AG09319 (cell line): ENCODE data around the gene HAO2.

Source experiments
- DNase-seq: peaks from one replicate; pipeline ENCODE4 v3.0.0-alpha.2; 2010; ENCODE audit warnings: low read depth; ENCODE audit errors: extremely low read depth
- TF ChIP-seq, protein P1 (sequence below): IDR thresholded peaks from 2 replicates; pipeline ENCODE4 v1.5.1; 2011; ENCODE audit warnings: low read depth, mild to moderate bottlenecking, inconsistent platforms, low read length, moderate library complexity

HAO2 gene

DNA sequence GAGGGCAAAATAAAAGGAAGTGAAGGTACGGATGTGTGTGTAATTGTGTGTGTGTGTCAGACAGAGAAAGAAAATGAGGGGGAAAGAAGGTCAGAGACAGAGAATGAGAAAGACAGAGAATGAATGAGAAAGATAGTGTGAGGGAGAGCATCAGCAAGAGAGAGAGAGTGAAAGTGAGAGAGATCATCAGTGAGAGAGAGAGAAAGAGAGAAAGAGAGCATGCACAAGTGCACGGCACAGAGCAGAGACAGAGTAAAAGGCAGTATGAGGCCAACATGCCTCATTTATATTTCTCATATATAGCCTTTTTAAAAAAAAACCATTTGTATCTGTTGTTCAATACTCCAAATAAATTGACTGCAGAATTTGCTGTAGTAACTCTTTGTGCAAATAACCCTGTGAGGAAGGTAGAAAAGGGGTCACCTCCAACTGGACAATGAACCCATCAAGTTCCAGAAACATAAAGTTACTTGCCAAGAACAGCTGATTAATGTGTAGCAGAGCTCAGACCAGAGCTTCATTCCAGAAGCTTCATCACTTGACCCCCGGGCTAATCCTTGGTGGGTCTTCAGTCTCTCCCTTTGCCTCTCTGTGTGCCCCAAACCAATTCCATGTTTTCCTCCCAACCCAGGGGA is 47.5 kb downstream of the HAO2 start:
- no peak for DNase-seq
- TF ChIP-seq, protein P1, sequence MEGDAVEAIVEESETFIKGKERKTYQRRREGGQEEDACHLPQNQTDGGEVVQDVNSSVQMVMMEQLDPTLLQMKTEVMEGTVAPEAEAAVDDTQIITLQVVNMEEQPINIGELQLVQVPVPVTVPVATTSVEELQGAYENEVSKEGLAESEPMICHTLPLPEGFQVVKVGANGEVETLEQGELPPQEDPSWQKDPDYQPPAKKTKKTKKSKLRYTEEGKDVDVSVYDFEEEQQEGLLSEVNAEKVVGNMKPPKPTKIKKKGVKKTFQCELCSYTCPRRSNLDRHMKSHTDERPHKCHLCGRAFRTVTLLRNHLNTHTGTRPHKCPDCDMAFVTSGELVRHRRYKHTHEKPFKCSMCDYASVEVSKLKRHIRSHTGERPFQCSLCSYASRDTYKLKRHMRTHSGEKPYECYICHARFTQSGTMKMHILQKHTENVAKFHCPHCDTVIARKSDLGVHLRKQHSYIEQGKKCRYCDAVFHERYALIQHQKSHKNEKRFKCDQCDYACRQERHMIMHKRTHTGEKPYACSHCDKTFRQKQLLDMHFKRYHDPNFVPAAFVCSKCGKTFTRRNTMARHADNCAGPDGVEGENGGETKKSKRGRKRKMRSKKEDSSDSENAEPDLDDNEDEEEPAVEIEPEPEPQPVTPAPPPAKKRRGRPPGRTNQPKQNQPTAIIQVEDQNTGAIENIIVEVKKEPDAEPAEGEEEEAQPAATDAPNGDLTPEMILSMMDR: no peak

DNA sequence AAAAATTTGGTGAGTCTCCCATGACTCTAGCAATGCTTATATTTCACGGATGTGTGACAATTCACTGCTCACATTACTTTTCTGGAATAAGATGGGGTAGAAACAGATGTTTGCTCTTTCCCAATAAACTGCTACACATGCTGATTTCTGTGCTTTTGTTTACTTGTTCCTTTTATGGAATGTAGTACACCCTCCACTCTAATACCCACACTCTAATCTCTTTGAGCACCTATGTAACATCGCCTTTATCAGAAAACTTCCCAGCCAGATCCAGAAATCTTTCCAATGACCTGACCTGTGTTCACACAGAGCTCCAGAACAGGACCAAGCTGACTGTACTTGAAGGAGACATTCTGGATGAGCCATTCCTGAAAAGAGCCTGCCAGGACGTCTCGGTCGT is 50.5 kb downstream of the HAO2 start:
- TF ChIP-seq, protein P1: no peak
- no peak for DNase-seq

DNA sequence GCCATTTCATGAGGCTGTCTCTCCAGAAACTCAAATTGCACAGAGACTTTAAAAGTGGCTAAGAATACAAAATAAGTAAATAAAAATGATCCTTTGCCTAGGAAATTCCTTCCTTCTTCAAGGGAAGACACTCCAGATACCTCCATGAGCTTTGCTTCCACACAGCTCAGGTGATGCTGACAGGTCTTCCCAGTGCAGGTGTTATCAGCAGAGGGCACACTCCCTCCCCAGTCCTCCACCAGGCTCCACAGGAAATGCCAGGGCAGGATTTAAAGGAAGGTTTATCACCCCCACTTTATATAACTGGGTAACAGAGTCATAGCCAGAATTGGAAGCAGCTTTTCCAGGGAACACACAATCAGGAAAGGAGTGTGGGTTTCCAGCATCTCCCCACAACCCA is 52.1 kb downstream of the HAO2 start:
- TF ChIP-seq, protein P1: no peak; the same call in none of the 2 replicates
- no peak for DNase-seq

DNA sequence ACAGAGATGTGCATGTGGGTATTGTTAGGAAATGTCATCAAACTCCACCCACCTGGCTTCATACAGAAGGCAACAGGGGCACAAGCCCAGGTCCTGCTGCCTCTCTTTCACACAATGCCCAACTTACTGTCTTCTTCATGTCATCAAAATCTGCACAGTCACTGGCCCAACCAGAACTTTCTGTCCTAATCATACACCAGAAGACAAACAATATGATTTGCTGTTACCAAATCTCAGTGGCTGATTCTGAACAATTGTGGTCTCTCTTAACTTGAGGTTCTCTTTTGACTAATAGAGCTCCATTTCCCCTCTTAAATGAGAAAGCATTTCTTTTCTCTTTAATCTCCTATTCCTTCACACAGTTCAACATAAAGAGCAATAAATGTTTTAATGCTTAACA is 54.0 kb downstream of the HAO2 start:
- TF ChIP-seq, protein P1: no peak
- DNase-seq: no peak

DNA sequence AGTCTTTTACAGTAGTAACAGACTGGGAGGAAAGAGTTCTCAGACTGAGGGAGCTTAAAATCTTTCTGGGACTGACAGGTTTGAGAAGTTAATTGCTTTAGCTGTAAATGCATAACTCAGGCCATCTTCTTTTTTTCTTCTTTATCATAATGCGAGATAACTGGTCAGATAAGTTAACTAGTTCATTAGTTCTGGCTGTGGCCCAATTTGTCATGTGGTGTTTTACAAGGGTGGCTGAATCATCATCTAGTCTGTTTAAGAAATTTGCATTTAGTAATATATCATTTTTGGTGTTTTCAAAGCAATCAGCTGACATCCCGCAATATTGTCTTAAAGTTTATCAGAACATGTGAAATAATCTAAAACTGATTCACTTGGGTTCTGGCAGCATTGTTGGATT is 60.4 kb downstream of the HAO2 start:
- no peak for DNase-seq
- TF ChIP-seq, protein P1: no peak

DNA sequence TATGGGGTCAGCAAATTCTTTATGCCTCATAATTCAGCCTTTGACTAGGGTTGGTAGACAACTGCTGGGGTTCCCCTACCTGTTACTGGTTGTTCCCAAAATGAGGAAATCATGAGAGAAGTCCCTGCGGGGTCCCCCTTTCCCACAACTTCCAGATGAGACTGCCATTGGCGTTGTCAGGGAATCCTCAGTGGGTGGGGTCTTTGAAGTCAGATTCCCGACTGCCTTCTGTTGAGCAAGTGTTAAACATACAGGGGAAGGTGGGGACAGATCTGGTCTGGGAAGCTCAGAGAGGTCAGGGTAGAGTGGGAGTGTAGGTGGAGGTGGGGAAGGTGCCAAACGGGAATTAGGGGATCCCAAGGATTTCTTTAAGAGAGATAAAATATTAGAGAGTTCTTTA is 61.1 kb downstream of the HAO2 start:
- no peak for DNase-seq
- TF ChIP-seq, protein P1: no peak

DNA sequence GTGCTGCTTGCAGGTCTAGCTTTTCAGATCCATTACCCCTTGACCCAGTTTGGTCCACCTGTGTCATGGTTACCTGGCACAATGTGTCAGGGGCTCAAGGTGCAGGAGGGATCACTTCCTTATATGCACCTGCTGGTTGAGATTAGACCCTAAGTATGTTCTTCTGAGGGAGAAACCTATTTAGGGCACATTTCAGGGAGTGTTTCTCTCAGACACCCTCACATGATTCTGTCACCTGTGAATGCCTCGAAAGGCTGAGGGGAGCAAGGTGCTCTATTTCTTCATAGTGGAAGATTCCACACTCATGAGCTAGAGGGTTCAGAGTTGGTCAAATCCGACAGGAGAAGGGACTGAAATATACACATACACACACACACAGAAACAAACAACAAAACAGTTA is 61.9 kb downstream of the HAO2 start:
- DNase-seq: no peak
- TF ChIP-seq, protein P1: no peak
